ENCODE data around the gene FAM234B.

GRCh38 chr12:13027508-13027907 lies 16.7 kb upstream of the FAM234B start:
- TF ChIP-seq EP300 (IDR thresholded peaks at IDR 0.05) (no peak), CTCF (IDR thresholded peaks at IDR 0.05) (no peak), POLR2A (IDR thresholded peaks at IDR 0.05) (no peak), POLR2AphosphoS5 (IDR thresholded peaks at IDR 0.05) (no peak)

Measured in upper lobe of left lung (tissue), 4 donors.